Cerebellar cortex (tissue), 1 donor: Measurements from ENCODE around the gene VWA3A.
A peak's percentile ranks its signal among the peaks of the same experiment; 100 is the strongest.
"Not testable (repeated sequence)": the region's sequence is repeated elsewhere in the genome, so short reads cannot be mapped to it uniquely, and the experiment has no call there.

Experiments used
- DNase-seq: peaks from one replicate; pipeline ENCODE4 v3.0.0-alpha.2; 2015; ENCODE audit warnings: low spot score

The VWA3A gene, protein sequence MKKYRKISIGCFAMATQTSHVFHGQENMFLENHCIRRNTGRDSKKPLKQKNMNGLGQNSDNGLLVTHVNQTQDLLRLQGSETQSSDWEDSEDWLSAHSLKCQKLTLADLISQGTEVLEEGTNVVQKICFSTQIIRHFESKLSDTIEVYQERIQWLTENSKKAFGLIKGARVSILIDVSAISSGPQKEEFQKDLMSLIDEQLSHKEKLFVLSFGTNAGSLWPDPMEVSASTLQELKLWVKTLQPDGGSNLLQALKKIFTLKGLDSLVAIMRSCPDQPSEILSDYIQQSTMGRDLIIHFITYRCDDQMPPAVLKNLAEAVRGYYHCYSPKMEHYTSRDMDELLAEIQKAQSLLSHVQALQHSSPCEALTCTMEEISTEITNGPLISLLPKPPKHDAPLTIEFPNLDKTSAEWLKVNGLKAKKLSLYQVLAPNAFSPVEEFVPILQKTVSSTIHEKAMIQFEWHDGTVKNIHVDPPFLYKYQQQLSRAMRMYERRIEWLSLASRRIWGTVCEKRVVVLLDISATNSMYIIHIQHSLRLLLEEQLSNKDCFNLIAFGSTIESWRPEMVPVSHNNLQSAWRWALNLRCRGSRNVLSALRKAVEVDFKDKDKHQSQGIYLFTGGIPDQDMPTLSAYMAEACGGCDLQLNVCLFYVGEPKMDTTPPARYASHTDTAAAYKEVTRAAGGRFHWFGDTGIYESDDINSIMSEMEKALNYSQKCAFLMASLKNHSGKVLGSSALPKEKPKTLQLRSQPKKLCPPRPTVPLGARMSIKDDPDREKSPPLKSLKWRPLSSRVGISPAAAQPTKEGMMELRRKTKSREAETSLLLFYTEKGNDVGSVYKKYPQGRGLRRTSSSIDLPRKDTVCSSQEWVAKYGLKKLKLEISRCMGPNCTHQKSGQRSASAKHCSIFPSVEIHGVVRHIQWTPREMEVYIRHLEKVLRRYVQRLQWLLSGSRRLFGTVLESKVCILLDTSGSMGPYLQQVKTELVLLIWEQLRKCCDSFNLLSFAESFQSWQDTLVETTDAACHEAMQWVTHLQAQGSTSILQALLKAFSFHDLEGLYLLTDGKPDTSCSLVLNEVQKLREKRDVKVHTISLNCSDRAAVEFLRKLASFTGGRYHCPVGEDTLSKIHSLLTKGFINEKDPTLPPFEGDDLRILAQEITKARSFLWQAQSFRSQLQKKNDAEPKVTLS

GRCh38 chr16:22092143-22092933 lies at the start of gene VWA3A:
Gene VWA3A, plus strand, starts transcription at chr16:22092541. Its CDS starts 97 bp downstream, at chr16:22092638.
- DNase-seq, result no peak

- not testable (repeated sequence) for DNase-seq
These were observed 48.5 kb upstream of the VWA3A start for GRCh38 chr16:22043882-22044281.

DNA sequence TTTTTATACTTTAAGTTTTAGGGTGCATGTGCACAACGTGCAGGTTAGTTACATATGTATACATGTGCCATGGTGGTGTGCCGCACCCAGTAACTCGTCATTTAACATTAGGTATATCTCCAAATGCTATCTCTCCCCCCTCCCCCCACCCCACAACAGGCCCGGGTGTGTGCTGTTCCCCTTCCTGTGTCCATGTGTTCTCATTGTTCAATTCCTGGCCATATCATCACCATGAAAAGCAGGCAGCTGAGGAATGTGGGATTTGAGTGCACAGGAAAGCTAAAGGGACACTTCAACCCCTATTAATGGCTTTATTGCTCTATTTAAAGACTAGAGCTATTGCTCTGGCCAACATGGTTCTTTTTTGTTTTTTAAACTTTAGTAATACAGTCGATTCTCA lies 46.5 kb upstream of the VWA3A start:
- DNase-seq, result not testable (repeated sequence)

- DNase-seq, result no peak
These were observed 41.4 kb upstream of the VWA3A start for GRCh38 chr16:22050963-22051362.

GRCh38 chr16:22052980-22053379 lies 39.4 kb upstream of the VWA3A start:
- DNase-seq, result no peak

DNA sequence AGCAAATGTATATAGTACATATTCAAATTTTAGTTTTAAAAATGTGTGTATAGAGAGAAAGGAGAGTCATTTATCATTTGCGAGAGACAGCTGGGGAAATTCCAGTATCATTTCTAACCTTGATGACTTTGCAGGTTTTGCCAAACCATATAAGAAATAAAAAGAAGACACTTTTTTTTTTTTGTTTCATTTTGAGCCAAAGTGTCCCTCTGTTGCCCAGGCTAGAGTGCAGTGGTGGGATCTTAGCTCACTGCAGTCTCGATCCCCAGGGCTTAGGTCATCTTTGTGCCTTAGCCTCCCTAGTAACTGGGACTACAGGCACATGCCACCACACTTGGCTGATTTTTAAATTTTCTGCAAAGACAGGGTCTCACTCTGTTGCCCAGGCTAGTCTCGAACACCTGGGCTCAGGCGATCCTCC lies 38.4 kb upstream of the VWA3A start:
- DNase-seq, result no peak

GRCh38 chr16:22054847-22055590 lies 37.3 kb upstream of the VWA3A start:
- no peak for DNase-seq

DNA sequence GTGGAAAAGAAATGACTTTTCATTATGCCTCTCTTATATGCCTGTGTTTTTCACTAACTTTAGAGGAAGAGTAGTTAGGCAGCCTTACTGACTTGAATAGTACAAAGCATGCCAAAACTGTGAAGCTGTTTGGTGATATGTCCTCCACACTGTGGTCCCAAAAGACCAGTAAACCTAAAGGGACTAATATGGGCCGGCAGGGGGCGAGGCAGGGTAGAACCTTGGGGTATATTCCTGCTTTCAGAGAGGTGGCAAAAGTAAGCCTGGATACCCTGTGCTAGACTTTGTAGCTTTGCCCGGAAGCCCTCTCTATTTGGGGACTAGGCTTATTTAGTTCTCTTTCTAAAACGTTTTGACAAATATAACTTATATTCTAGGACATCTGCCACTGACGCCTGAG lies 36.5 kb upstream of the VWA3A start:
- no peak for DNase-seq

GRCh38 chr16:22063888-22064467 lies 28.4 kb upstream of the VWA3A start:
- DNase-seq, result no peak

DNA sequence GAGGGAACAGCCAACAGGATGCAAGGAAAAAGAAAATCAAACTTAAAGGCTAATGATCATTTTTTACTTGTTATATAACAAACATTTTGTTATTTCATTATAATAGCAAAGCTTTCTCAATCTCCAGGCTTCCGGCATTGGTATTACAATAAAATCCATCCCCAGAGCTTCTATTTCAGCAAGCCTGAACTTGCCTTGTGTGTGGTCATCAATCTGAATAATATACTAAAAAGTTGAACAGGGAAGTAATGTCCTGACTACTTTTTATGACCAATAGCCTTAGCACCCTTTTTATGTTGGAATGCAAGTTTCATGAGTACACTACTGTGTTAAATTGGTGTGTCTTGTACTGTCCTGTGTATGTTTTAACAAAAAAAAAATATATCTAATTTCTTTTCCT lies 27.1 kb upstream of the VWA3A start:
- DNase-seq, result no peak

- peak; percentile 39 for DNase-seq
These were observed 21.7 kb upstream of the VWA3A start for GRCh38 chr16:22070361-22071330.

DNA sequence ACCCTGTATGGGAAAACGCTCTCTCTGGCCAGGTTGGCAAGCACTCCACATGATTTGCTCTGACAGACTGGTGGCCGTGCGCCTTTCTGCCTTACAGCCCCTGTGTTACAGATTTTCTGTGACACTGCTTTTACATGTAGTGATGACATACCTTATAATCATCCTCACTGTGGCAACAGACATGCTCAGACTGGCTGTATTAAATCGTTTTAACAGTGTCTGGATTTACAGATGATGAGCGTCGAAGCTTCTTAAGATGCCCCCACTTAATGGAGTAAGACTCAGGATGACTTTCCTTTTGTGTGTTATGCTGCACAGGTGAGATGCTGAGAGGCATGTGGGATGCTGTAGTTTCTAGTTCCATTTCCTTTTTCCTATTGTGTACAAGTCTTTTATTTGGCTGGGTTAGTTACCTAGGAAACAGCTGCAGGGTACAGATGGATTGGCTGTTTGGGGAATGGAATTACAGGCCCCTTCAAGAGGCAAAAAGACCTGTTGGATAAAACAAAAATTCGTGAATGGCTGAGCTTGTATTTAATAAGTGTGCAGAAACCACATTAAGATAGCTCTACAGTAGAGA lies 20.9 kb upstream of the VWA3A start:
- peak; percentile 8 for DNase-seq

DNA sequence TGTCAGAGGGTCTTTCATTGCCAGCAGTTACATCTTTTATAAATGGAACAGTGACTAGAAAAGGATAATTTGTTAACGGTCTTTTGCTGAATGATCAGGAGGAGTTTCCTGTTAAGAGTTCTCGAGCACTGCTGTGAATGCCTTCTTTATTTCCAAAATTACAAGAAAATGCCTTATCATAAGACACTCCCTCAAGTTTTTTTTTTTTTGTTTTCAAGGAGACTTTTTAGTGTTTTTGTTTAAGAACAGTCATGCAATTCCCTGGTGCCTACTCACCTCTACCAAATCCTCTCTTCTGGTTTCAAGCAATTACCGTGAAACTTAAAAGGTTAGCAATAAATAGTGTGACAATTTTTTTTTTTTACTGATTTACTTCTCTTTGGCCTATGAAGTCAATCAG lies 19.0 kb upstream of the VWA3A start:
- no peak for DNase-seq

DNA sequence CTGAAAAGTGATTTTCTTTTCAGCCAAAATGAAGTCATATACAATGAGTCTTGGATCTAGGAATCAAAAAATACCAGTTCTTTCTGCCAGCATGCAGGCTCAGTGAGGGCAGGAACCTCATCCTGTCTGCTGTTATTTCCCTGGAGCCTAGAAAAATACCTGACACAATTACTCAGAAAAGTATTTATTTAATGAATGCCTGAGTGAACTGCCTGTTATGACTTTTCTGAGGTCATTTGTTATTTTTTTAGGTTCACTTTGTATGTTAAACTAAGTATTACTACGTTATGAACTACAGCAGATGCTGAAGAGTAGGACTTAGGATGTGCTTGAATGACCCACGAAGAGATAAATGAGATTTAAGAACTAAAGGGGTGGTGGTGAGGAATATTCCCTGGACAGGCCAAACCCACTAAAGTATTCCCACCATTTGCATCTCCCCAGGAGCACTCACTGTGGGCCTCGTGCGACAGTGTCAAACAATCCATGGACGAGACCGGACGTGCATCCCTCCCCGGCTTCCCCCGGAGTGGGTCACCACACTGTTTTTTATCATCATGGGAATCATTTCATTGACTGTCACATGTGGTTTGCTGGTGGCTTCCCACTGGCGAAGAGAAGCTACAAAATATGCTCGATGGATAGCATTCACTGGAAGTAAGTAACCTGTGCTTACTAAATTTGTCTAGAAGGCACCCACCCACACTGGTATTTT lies 17.1 kb upstream of the VWA3A start:
- no peak for DNase-seq

DNA sequence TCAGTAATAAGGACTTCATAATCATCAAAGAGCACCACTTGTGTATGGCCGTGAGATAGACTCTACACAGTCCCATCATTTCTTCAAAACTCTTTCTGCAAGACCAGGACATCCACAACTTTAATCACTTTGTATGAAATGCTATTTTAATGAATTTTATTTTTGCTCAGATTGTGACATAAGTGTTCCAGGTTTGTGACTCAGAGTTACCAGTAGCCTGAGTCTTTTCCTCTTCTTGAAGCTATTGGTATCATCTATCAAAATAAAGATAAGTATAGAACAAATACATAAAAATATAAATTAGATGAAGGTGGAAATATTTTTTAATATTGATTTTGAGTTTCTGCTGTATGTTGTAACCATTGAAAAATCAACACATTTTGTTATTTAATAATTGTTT lies 16.6 kb upstream of the VWA3A start:
- DNase-seq, result no peak

DNA sequence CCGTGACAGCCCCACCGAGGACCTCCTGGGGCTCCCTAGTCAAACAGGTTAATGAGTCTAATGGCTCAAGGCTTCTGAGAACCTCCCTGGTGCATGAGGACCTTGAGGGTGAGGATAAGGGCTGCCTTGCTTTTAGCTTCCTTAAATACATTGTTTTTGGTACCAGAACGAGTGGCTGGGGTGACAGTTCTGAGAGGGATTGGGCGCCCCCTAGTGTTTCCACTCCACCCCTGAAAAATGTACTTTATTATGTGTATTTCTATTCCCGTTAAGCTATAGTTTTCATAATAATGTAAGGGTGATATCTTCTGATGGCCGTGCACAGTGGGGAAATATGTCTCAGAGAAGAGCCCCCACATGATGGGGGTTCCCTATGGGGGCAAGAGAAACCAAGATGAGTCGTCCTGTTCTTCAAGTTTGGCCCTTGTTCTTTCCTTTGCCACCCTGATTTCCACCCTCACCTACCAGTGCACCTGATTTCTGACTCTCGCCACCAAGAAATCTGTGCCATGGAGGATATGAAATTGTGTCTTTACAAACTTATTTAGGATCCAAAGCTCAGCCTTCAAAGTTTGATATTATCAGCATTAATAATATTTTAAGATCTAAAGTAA lies 14.5 kb upstream of the VWA3A start:
- peak; percentile 64 for DNase-seq

DNA sequence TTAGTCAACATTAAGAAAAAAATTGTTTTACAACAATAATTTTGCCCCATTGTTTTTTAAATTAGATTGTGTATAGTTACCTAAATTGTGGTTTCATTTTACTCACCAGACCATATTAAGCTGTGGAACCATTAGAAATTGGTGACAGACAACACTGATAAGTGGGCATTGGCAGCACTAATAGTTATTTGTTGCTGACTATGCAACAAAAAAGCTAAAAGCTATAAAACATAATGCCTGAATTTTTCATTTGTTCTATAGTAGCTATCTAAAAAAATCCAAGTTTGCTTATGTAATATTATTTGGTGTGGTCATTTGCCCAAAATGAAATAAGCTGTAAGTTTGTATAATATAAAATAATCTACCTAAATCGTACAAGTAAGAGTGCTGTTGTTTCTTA lies 13.7 kb upstream of the VWA3A start:
- DNase-seq, result no peak

GRCh38 chr16:22081050-22081449 lies 11.3 kb upstream of the VWA3A start:
- DNase-seq, result no peak
